Activated CD4-positive, alpha-beta T cell treated with anti-CD3 and anti-CD28 coated beads for 1 hour (primary cell): ENCODE results near the gene CLCN1.

ENCODE experiments used
- DNase-seq: peaks from one replicate; pipeline ENCODE4 v3.0.0-alpha.2; 2020

Gene CLCN1

GRCh38 chr7:143369678-143370651 lies 54.1 kb downstream of the CLCN1 start:
- no peak for DNase-seq

GRCh38 chr7:143372070-143372469 lies 56.2 kb downstream of the CLCN1 start:
- no peak for DNase-seq

DNA sequence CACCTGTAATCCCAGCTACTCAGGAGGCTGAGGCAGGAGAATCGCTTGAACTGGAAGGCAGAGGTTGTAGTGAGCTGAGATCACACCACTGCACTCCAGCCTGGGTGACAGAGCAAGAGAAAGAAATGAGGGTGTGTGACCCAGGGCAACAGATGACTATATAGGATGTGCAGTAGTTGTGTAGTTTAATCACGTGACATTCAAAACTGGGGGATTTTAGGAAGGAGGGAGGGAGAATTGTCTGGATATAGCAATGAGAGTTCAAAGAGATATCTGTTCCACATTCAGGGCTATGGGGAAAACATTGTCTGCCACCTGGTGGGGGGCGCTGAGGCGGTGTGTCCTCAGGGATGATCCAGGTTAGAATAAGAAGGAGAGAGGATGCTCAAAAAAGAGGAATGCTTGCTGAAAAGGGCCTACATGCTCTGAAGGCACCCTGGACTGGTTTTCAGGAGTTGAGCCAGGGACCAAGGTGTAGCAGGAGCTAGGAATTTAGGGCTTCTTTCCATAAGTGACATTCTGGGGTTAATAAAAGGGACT lies 57.4 kb downstream of the CLCN1 start:
- DNase-seq, result no peak

DNA sequence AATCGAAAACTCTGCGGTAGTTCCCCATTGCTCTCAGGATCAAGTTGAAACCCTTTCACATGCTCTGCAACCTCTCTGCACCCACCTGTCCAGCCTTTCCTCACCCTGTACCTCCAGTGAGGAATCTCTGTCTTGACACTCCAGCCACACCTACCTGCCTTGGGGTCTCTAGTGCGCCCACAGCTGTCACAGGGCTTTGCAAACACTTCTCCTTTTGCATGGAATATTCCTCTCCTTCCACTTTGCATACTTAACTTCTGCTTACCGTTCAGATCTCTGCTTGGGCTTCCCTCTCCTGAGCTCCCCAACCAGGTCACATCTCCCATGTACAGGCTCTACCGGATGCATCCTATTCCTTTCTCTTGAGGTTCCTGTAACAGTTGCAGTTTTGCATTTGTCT lies 58.6 kb downstream of the CLCN1 start:
- no peak for DNase-seq

- DNase-seq, result no peak
These were observed 59.6 kb downstream of the CLCN1 start for GRCh38 chr7:143375298-143376034.

- no peak for DNase-seq
These were observed 60.5 kb downstream of the CLCN1 start for GRCh38 chr7:143376396-143376795.

DNA sequence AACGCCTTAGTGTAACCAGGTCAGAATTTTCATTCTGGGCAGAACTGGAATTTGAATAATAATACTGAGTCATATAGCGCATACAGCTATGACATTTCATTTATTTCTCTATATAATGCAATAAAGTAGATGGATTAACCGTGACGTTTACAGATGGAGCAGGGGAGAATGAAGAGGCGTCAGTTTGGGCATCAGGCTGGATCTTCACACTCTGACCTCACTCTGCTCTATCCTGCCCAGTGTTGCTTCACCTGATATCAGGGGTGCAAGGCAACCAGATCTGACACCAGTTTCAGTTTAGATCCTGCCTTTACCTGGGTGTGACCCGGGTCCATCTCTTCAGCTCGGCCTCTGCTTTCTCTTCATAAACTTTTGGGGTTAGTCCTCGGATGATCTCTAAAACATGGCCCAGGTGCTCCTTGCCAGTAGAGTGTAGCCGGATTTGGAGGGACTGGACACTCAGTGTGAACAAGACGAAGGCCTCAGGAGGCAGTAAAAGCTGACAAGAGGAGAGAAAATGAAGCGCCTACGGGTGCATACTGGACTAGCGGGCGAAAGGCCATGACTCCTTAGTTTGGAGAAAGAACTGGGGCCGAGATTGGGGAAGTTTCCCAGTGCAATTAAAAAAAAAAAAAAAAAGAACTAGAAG lies 63.8 kb downstream of the CLCN1 start:
- no peak for DNase-seq

DNA sequence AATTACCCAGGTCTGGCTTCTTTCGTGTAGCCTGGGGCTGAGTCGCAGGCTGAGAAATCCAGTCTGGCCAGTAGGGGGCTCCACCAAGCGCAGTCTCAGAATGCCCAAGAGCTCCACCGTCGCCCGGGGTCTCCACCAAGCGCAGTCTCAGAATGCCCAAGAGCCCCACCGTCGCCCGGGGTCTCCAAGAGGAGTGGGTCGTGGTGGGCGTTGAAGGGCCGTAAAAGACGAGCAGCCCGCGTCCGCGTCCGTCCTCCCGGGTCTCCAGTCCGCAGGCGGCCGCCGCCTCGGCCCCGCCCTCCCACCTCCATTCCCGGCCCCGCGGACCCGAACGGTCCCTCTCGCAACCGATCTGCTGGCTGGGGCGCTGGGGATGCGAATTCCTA lies 64.3 kb downstream of the CLCN1 start:
- DNase-seq, result peak; percentile 81

DNA sequence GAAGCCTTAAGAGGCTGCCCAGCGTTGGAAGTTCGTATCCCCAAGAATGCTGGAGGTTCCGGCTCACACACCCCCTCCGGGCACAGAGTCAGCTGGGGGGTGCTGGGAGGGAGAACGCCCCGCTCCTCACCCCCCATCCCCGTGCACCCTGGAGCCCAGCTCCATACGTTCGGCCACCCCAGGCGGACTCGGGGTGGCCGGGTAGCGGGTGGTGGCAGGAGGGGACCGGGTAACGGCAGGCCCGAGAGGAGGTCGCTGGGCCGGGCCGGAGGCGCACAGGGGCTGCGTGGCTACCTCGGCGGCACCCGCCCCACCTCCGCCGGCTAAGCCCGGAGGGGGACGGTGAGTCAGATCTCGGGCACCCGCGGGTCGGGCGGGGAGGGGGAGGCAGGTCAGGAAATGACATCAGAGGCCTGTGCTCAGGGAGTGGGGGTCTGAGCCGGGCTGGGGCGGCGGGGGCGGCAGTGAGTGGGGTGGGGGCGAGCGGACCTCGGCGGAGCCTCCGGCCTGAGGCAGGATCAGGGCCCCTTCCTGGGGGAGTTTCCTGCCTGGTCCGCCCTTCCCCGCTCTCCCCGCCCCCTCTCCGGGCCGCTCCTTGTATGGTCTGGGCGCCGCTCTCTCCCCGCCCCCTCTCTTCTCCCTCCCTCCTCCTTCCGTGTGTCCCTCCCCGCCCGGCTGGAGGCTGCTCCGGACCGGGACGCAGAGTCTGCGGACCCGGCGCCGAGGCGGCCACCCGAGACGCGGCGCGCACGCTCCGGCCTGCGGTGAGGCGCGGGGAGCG lies 64.9 kb downstream of the CLCN1 start, which contains the start of gene ZYX:
ZYX (plus strand) TSS at position 700 of the 781 bp plus-strand sequence. CDS start 227 bp downstream, outside the sequence.
- peak; percentile 83 for DNase-seq

DNA sequence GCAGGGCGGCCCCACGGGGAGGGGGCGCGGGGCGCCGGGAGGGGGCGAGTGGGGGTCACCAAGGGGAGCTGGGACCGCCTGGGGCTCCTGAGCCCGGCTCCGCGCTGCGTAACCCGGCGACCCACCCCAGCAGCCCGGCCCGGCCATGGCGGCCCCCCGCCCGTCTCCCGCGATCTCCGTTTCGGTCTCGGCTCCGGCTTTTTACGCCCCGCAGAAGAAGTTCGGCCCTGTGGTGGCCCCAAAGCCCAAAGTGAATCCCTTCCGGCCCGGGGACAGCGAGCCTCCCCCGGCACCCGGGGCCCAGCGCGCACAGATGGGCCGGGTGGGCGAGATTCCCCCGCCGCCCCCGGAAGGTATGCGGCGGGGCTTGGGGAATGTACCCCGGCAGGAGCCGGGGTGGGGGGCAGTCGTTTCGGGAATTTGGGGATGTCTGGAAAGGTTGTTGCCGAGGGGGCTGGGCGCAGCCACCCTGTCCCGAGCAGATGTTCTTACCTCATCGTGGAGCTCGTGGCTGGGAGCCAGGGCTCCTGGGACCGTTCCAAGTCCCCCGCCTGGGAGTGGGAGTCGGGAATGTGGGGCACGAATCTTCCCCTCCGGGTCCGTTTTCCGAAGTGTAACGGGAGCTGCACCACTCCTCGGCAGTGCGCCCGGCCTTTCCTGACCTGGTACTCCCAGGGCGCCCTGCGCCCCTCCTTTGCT lies 65.7 kb downstream of the CLCN1 start:
- no peak for DNase-seq

GRCh38 chr7:143382126-143382790 lies 66.3 kb downstream of the CLCN1 start:
- no peak for DNase-seq

GRCh38 chr7:143382791-143383641 lies 67.1 kb downstream of the CLCN1 start:
- no peak for DNase-seq

- no peak for DNase-seq
These were observed 67.7 kb downstream of the CLCN1 start for GRCh38 chr7:143383642-143383957.

GRCh38 chr7:143384148-143384547 lies 68.2 kb downstream of the CLCN1 start:
- DNase-seq, result no peak

GRCh38 chr7:143384661-143385631 lies 69.0 kb downstream of the CLCN1 start:
- DNase-seq, result no peak

GRCh38 chr7:143385891-143386781 lies 70.2 kb downstream of the CLCN1 start:
- DNase-seq, result no peak

DNA sequence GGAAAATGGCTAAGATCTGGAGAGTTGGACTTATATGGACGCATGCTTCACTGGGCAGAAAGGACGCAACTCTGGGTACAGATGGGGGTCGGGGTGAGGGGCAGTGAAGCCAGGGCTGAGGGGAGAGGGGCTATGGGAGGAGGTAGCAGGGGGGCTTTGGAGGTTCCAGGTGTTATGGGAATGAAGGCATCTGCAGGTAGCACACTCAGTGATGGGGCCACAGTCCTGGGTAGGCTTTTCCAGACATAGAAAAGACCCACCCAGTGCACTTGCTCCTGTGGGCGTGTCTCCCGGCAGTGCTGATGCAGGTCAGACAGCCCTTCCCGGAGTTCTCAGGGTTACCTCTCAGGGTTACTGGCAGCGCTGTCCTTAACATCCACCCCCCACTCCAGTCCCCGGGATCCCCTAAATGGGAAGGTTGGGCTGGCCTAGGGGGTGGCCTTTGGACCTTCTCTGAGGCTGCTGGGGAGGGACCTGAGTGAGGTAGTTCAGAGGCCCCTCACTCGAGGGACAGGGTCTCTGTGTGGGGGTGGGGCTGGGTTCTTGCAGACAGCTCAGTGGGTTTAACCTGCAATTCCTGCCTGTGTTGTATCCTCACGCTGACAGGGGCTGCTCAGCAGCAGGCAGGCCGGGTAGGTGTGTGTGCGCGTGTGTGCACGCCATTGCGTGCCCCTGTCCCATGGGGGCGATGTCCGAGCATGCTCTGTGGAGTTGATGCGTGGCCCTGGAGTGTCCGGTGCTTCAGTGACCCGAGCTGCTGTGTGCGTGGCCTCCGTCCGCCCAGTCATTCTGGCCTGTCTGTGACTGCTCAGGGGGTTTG lies 71.5 kb downstream of the CLCN1 start:
- no peak for DNase-seq
